ENCODE results near the gene FAAP20. TPM values are rescaled to one million over a fixed set of nuclear protein-coding genes. Genes with fewer than 3 reads are reported as not detected.

Gene FAAP20
- total and polyA plus RNA-seq, 9 of the 15 experiments (the other 6 are each of a cell fraction or from before 2014, with no cell fraction given) = 0.58 to 143 (median 9.9) TPM

- TF ChIP-seq ZNF551 (CRISPR knock-in tag; IDR thresholded peaks at IDR 0.05) (no peak), ZNF740 (CRISPR knock-in tag; IDR thresholded peaks at IDR 0.05) (no peak), ZNF740 (tag; IDR thresholded peaks at IDR 0.05) (no peak)
These were observed 20.1 kb downstream of the FAAP20 start (continued) for GRCh38 chr1:2174348-2175054.

- Histone ChIP-seq H4K20me1 (replicated peaks; ENCODE audit: control insufficient read depth, insufficient read depth, low read length) (no peaks in the 10 kb centered on the region; the same call in 1 of the 2 replicates), H3K4me2 (ENCODE audit: insufficient read depth, low read length) (no peak overlapping the region; the same call in 1 of the 2 replicates), H3K27ac (ENCODE audit: extremely low read depth, low read depth, low read length) (no peak overlapping the region), H3K4me1 (replicated peaks in 1 of 2; ENCODE audit: control insufficient read depth in 2 of 2, insufficient read depth in 2 of 2, low read length in 2 of 2) (peaks cover 25 to 72% of the 10 kb centered on the region in 2 experiments), H3K27me3 (ENCODE audit: control insufficient read depth in 2 of 2, insufficient read depth in 2 of 2, low read length in 2 of 2) (peaks cover 28 to 49% of the 10 kb centered on the region in 2 experiments), H3K36me3 (ENCODE audit: control insufficient read depth, insufficient read depth, low read length) (no peaks in the 10 kb centered on the region), H3K9me1 (ENCODE audit: control insufficient read depth, insufficient read depth, low read length) (peaks cover 6% of the 10 kb centered on the region), H3K9me3 (replicated peaks; ENCODE audit: control insufficient read depth, insufficient read depth, low read depth, low read length) (no peaks in the 10 kb centered on the region), H3K79me2 (ENCODE audit: control insufficient read depth, insufficient read depth, low read length) (no peaks in the 10 kb centered on the region), H3K4me3 (no peak overlapping the region), H2AFZ (ENCODE audit: low read depth, low read length) (no peak overlapping the region; the same call in 1 of the 2 replicates), H3K9ac (ENCODE audit: insufficient read depth in 1 of 2, low read depth in 2 of 2, low read length in 2 of 2) (peak overlapping the region in 1 of 2 experiments; percentile 75; a peak in 2 of 4 replicates)
- FAIRE-seq (no peak), DNase-seq (ENCODE audit: extremely low read depth in 1 of 4, low spot score in 3 of 4) (no peak), ATAC-seq (peak; percentile 1; the same call in 1 of the 3 replicates)
- no TSS peak for BruUV-seq (replicated peaks)
- intact Hi-C loops (cut with micrococcal nuclease) = loop anchor here (2.0 kb wide), 2 partner anchors 41 to 83 kb away; no protein-coding TSS in a partner anchor
- CTCF ChIA-PET (ENCODE audit: low intra/inter-chr PET ratio) = interaction anchor here (1.9 to 2.1 kb wide), 2 partner anchors 42 to 209 kb away, joined by 7 to 8 read pairs; no protein-coding TSS in a partner anchor
- 26% methylated on average over 37 of the region's 37 CpGs for WGBS (ENCODE audit: insufficient coverage, low coverage, missing lambda C conversion rate)
- in situ Hi-C loops (cut with MboI) = no loop called here
- POLR2A ChIA-PET = interaction anchor here (0.6 to 2.1 kb wide), 8 partner anchors 9 to 716 kb away, joined by 3 to 5 read pairs (median 4); no protein-coding TSS in a partner anchor
- peak; percentile 13; the same call in 1 of the 2 replicates for TF ChIP-seq RUNX1 (IDR thresholded peaks at IDR 0.05; ENCODE audit: low read depth)
- TF ChIP-seq HNRNPUL1 (IDR thresholded peaks at IDR 0.05; ENCODE audit: low read length) = no peak
- TF ChIP-seq ZNF280A (IDR thresholded peaks at IDR 0.05; ENCODE audit: low read depth, partially characterized antibody) = no peak
- no peak for TF ChIP-seq JUN (IDR thresholded peaks at IDR 0.05; ENCODE audit: borderline replicate concordance, low read depth, low read length)
- peak; percentile 73; the same call in 1 of the 2 replicates for TF ChIP-seq JUN (CRISPR knock-in tag; IDR thresholded peaks at IDR 0.05; ENCODE audit: borderline replicate concordance)
- TF ChIP-seq ZNF444 (CRISPR knock-in tag; IDR thresholded peaks at IDR 0.05) = no peak
- 0 out of 2 replicates have a peak, but pooled peaks have one; percentile 1 for TF ChIP-seq POLR2G (IDR thresholded peaks at IDR 0.05; ENCODE audit: low read depth, low read length)
- no peak for TF ChIP-seq CREB5 (CRISPR knock-in tag; IDR thresholded peaks at IDR 0.05)
- no peak for TF ChIP-seq TEAD4 (IDR thresholded peaks at IDR 0.05; ENCODE audit: low read length)
- TF ChIP-seq TEAD4 (CRISPR knock-in tag; IDR thresholded peaks at IDR 0.05; ENCODE audit: borderline replicate concordance) = peak; percentile 59
- TF ChIP-seq ZNF143 (CRISPR knock-in tag; IDR thresholded peaks at IDR 0.05) = 0 out of 2 replicates have a peak, but pooled peaks have one; percentile 28
These were observed 20.8 kb downstream of the FAAP20 start for GRCh38 chr1:2173546-2174347.
